Diencephalon (tissue), 1 donor: ENCODE results near the gene EOGT. TPM values are rescaled to one million over a fixed set of nuclear protein-coding genes. Genes with fewer than 3 reads are reported as not detected.

ENCODE experiments used
- small RNA-seq: library from RNA; depleted of rRNA; stranded (forward); fragments of <200 nt; gene quantifications from one replicate; pipeline ENCODE3, GENCODE V24; 2014
- total RNA-seq: library from RNA; depleted of rRNA; stranded (reverse); fragments of >200 nt; gene quantifications from one replicate; pipeline ENCODE4 v1.2.3, GENCODE V29; 2014

Gene EOGT
- total RNA-seq: 15.5 TPM

DNA sequence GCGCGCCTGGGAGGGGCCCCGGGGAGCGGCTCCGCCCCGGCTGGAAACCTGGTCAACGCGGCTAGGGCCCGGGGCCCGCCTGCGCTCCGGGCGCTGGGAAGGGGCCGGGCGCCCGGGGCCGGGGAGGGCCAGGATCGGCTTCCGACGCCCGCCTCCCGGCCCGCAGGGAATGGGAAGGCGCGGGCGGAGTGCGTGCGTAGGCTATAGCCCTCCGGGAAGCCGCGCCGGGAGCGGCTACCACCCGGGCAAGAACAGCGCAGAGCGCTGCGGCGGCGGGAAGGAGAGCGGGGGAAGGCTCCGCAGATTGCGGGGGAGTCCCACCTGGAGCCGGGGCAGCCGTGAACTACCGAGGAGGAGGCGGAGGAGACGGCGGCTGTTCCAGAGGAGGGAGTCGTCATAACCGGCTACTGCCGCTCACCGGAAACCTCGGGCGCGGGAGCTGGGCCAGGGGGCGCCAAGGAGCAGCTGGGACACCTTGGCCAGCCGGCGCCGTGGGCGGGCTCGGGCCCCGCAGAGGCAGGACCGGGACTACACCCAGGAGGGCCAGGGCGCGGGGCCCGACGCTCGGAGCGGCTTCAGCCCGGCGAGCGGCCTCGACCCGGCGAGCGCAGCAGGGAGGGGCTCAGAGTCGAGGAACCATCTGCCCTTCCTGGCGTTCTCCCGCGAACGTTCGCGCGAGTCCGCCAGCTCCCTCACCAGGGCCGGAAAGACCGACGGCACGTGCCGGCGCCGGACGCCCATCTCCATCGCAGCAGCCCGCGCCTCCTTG, at the start of gene EOGT:
Gene EOGT, minus strand, starts transcription at position 432 of the 769 bp plus-strand sequence. CDS start 3,838 bp downstream, outside the sequence.

DNA sequence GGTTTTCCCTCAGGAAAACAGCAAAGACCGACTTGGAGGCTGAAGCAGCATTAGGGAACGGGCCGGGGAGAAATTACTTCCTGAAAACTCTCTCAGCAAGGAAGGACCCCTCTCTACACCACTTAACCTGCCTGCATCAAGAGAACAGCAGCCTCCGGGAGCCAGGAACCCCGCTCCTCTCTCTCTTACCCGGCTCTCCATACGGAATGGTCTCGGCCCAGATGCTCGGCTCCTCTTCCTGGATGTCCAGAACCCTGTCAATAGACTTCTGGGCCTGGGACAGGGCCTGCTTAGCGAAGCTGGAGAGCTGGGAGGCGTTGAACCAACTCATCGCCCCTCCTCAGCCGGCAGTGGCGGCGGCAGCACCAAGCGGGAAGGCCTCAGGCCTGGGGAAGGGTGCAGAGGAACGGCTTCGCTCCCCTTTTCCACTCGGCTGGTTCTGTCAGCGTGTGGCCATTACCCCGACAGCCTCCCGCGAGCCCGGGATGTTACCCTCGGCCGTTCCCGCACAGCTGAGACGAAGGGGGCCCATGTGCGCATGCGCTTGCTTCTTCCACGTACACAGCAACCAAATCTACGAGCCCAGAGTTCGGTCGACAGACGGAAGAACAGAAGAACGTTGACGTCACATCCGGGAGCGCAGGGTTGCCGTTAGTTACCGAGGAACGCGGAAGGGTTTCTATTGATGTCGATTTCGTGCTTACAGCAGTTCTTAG, 38.4 kb upstream of the EOGT start, which contains the start of gene TMF1:
Gene TMF1, minus strand, starts transcription at position 578 of the 716 bp plus-strand sequence. Its CDS starts 247 bp downstream, at position 331.

Small RNA genes lying within 50 kb of the gene (small RNA-seq; reads per million reads assigned to genes)
- not detected for gene MIR3136

Other genes with a start within 250 kb of the EOGT start
- 11.3 TPM for gene TAFA4, start 81.1 kb downstream of the EOGT start, total RNA-seq
- 40.1 TPM for gene TMF1, start 38.6 kb upstream of the EOGT start, total RNA-seq
- 106 TPM for gene UBA3, start 66.7 kb upstream of the EOGT start, total RNA-seq
- 98.5 TPM for gene ARL6IP5, start 71.3 kb upstream of the EOGT start, total RNA-seq
- gene LMOD3, start 108.9 kb upstream of the EOGT start, total RNA-seq: 0.23 TPM